HS-27A (cell line): Measurements from ENCODE around the gene B4GALT1.
"Not testable (repeated sequence)": the region's sequence is repeated elsewhere in the genome, so short reads cannot be mapped to it uniquely, and the experiment has no call there.

Experiments
- DNase-seq: peaks from one replicate; pipeline ENCODE4 v3.0.0-alpha.2; 2012; ENCODE audit warnings: low read depth, missing footprints

Gene B4GALT1

GRCh38 chr9:33184963-33185362, 17.8 kb upstream of the B4GALT1 start:
- no peak for DNase-seq

DNA sequence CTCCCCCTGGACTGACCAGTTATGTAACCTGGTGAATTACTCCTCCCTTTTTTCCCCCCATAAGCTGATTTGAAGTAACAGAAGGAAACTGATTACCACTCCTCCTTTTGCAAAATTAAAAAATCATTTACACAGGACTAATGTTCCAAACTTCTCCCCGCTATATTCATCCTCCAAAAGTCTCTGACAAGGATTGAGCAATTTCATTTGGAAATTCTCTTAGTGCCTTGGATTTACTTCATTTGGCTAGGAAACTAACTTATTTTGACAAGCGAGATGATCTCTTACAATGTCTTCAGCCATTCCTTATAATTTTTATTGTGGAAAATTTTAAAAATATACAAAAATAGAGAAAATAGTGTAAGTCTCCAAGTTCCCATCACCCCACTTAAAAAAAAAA, 15.4 kb upstream of the B4GALT1 start:
- no peak for DNase-seq

GRCh38 chr9:33180526-33181184, 13.5 kb upstream of the B4GALT1 start:
- peak; percentile 87 for DNase-seq

- no peak for DNase-seq
Measured at GRCh38 chr9:33178972-33179697, 12.0 kb upstream of the B4GALT1 start.

- DNase-seq, result no peak
Measured at GRCh38 chr9:33177639-33178038, 10.5 kb upstream of the B4GALT1 start.

DNA sequence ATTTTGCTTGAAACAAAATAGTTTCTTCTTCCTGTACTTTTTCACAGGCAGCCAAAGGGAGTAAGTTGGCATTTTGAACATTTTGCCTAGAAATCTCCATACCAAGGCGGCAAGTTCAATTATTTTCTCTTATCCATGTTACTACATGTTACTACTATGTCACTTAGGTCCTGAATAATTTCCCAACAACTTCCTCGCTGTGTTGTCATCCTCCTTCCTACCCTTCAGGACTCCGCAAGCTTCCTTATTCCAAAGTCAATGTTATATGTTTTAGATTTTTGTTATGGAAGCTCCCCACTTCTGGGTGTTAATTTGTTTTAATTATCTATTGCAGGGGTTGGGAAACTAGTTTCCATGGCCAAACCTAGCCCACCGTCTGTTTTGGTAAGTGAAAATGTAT, 9.9 kb upstream of the B4GALT1 start:
- no peak for DNase-seq

GRCh38 chr9:33175649-33176325, 8.7 kb upstream of the B4GALT1 start:
- no peak for DNase-seq

DNA sequence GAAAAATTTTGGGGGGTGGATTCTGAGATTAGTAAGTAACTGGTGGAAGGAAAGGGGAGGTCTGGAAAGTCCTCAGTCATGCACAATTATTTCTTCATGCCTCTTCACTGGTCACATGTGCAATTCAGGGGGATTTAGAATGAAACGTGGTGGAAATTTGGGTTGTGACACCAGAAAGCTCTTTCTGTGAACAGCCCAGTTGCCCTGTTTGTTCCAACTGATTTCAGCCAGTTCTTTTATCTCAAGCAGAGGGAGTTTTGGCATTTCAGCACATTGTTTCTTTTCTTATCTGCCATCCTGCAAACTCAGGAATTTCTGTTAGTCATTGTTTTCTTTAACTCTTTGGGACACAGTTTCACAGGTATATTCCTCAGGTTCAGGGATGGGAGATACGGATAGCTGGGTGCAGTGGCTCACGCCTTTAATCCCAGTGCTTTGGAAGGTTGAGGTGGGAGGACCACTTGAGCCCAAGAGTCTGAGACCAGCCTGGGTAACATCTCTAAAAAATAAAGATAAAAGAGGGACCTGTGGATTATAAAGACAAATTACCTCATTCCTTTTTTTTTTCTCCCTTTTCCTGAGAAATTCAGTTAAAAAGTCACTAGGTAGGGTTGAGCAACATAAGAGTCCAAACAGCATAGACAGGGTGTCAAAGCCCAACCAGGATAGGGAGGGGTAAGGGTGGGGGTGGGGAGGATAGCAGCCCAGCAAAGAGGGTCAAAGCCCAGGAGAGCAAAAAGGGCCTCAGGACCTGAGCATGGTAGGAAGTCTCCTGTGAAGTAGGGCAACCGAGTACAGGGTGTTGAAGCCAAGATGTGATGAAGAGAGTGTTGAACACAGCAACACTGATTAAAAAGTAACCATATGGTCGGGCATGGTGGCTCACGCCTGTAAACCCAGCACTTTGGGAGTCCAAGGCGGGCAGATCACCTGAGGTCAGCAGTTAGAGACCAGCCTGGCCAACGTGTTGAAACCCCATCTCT, 5.4 kb upstream of the B4GALT1 start:
- no peak for DNase-seq

- no peak for DNase-seq
Measured at GRCh38 chr9:33170464-33171415, 3.6 kb upstream of the B4GALT1 start.

DNA sequence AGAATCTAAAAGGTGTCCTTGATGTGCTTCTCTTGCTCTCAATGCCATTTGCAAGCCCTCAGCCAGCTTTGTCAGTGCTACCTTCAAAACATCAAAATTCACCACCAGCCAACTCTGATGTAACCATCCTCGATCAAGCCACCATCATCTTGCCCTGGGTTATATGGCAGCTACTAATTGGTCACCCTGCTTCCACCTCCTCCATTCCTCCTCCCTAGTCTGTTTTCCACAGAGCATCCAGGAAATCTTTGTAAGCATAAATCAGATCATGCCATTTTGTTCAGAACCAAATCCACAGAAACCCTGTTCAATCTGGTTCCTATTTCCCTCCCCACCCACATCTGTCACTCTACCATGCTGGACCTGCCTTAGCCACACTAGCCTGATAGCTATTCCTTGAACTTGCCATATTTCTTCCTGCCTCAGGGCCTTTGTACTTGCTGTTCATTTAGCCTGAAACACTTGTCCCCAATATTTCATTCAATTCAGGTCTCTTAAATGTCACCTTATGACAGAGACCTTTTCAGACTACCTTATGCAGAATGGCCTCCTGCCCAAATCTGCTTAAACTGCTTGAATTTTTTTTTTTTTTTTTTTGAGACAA, 1.9 kb upstream of the B4GALT1 start:
- no peak for DNase-seq

DNA sequence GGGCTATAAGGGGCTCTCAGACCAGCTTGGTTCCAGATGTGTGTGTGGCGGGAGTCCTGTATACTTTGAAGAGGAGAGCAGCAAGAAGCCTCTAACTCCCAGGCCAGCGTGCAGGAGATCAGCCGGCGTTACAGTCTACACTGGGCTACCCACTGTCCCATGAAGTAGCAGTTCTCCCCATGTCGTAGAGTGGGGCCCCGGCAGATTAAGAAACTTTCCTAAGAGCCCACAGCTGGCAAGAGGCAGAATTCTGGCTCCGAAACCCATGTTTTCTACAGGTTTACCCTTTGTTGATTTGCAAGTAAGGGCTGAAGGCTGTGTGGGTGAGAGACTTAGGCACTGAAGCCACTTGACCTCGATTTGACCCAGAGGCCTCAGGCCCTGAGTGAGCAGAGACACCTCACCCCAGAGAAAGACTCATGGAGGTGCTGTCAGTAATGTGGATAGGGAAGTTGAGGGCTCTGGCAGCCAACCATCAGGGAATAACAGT, 881 bp upstream of the B4GALT1 start:
- DNase-seq, result no peak

DNA sequence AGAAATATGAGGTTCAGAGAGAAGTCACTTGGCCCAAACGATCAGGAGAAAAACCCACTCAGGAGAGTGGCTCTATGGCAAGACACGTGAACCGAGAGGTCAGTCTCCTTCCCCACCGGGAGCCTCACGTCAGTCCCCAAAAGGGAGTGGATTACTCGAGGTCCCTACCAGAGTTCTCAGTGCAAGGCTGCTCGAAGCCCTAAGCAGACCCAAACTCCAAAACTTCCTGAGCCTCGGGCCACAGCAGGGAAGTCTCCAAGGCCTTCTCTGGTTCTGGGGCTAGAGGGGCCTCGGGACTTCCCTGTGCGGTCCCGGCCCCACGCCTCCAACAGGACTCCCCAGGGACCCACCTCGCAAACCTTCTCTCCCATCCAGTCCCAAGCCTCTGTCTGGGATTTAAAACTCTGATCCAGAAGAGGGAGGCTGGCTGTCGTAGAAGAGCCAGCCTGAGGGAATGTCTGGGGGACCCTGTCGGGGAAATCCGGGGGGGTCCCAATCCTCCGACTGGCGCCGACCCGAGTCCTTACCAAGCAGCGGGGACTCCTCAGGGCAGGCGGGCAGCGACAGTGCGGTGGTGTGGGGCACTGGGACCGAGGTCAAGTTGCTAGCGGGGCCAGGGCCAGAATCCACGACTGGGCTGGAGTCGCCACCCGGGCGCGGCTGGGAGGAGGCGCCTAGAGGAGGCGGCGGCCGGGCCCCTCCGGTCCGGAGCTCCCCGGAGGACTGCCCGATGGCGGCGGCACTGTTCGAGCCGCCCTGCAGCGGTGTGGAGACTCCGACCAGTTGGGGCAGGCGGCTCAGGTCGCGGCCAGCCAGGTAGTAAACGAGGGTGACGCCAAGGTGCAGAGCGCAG, 679 bp downstream of the B4GALT1 start:
- no peak for DNase-seq

- DNase-seq, result no peak
Measured at GRCh38 chr9:33165263-33166151, 1.6 kb downstream of the B4GALT1 start.

DNA sequence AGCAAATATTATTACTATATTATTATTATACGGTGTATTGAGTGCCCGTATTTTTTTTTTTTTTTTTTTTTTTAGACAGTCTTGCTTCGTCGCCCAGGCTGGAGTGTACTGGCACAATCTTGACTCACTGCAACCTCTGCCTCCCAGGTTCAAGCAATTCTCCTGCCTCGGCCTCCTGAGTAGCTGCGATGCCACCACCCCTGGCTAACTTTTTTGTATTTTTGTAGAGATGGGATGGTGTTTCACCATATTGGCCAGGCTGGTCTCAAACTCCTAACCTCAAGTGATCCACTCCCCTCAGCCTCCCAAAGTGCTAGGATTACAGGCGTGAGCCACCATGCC, 2.2 kb downstream of the B4GALT1 start:
- DNase-seq, result not testable (repeated sequence)

DNA sequence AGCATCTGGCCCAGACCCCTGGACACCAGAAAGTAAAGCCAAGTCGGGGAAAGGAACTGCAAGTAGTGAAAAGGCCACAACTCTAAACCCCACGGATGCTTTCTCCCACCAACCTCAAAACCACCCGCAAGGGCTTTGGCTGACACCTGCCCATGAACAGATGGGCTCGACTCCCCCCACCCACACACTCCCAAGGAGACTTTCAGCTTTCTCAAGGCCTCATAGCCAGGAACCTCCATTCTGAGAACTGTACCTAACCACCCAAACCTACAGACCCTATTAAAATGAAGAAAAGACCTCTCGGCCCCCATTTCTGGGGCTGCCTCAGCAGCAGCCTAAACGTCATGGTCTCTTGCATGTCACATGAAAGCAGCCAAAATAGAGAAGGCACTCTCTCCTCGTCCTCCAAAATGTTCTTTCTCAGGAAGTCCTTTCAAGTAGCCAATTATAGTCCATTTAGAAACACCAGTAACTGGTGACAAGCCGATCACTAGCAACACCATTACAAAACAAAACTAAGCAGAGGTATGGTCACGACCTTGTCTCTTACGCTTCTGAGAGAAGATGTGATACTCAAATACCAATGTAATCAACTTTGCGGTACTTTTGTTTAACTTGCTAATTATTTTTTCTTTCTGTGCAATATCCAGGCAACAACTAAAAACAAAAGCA, 2.9 kb downstream of the B4GALT1 start:
- DNase-seq, result no peak

- DNase-seq, result no peak
Measured at GRCh38 chr9:33163433-33164137, 3.6 kb downstream of the B4GALT1 start.

GRCh38 chr9:33162721-33163311, 4.3 kb downstream of the B4GALT1 start:
- DNase-seq, result no peak
